Mesenchymal stem cell (in vitro differentiated cells and primary cell): ENCODE measurements around the gene RARB.

Experiments
- DNase-seq: peaks from one replicate; pipeline ENCODE4 v3.0.0-alpha.2; 2013
- H2AFZ ChIP-seq: one replicate; pipeline ENCODE4 v1.6.1; 2013; ENCODE audit warnings: low read depth, mild to moderate bottlenecking, control low read depth, inconsistent platforms, low read length, moderate library complexity
- H2AK5ac ChIP-seq: 2 replicates; pipeline ENCODE4 v1.6.1; 2013; ENCODE audit warnings: low read length, moderate library complexity, mild to moderate bottlenecking, inconsistent platforms; ENCODE audit not compliant: severe bottlenecking
- H2BK120ac ChIP-seq: one replicate; pipeline ENCODE4 v1.6.1; 2013; ENCODE audit warnings: low read depth, mild to moderate bottlenecking, inconsistent platforms, low read length, moderate library complexity
- H2BK12ac ChIP-seq, 2 experiments: one replicate each; pipeline ENCODE4 v1.6.1; 2013; ENCODE audit warnings: inconsistent platforms in 2 of 2, low read length in 2 of 2, mild to moderate bottlenecking in 2 of 2, moderate library complexity in 2 of 2, control low read depth in 1 of 2
- H2BK15ac ChIP-seq: one replicate; pipeline ENCODE4 v1.6.1; 2013; ENCODE audit warnings: mild to moderate bottlenecking, low read depth, inconsistent platforms; ENCODE audit not compliant: poor library complexity, severe bottlenecking
- H2BK5ac ChIP-seq: 2 replicates; pipeline ENCODE4 v1.6.1; 2013; ENCODE audit warnings: low read depth, mild to moderate bottlenecking, low read length, control low read depth, inconsistent platforms; ENCODE audit not compliant: poor library complexity, severe bottlenecking
- H3K14ac ChIP-seq, 2 experiments: one replicate each; pipeline ENCODE4 v1.6.1; 2013; ENCODE audit warnings: inconsistent platforms in 2 of 2, low read length in 2 of 2, control low read depth in 1 of 2, mild to moderate bottlenecking in 1 of 2, moderate library complexity in 1 of 2
- H3K18ac ChIP-seq, 2 experiments: one replicate each; pipeline ENCODE4 v1.6.1; 2013; ENCODE audit warnings: inconsistent platforms in 2 of 2, low read length in 2 of 2, control low read depth in 1 of 2, low read depth in 1 of 2, mild to moderate bottlenecking in 1 of 2
- H3K23ac ChIP-seq, 2 experiments: one replicate each; pipeline ENCODE4 v1.6.1; 2013; ENCODE audit warnings: inconsistent platforms in 2 of 2, low read length in 2 of 2, mild to moderate bottlenecking in 2 of 2, moderate library complexity in 2 of 2, control low read depth in 1 of 2
- H3K27ac ChIP-seq: 2 replicates; pipeline ENCODE4 v1.5.1; 2013; ENCODE audit warnings: mild to moderate bottlenecking, moderate library complexity, low read length, control low read depth, inconsistent platforms; ENCODE audit not compliant: poor library complexity, severe bottlenecking
- H3K27me3 ChIP-seq, 2 experiments: 2 replicates each; pipeline versions ENCODE4 v1.6.1 to v1.7.0; 2013; ENCODE audit warnings: low read length in 2 of 2, mild to moderate bottlenecking in 2 of 2, moderate library complexity in 2 of 2, control low read depth in 1 of 2, inconsistent platforms in 1 of 2; ENCODE audit not compliant: control insufficient read depth in 1 of 2, insufficient read depth in 1 of 2
- H3K36me3 ChIP-seq, 2 experiments: 2 replicates each; pipeline versions ENCODE4 v1.6.1 to v1.7.0; 2013; ENCODE audit warnings: low read length in 2 of 2, control low read depth in 1 of 2, inconsistent platforms in 1 of 2, low read depth in 1 of 2, mild to moderate bottlenecking in 1 of 2; ENCODE audit not compliant: insufficient read depth in 2 of 2, control insufficient read depth in 1 of 2
- H3K4ac ChIP-seq, 2 experiments: one replicate each; pipeline ENCODE4 v1.6.1; 2013; ENCODE audit warnings: inconsistent platforms in 2 of 2, low read length in 2 of 2, mild to moderate bottlenecking in 2 of 2, moderate library complexity in 2 of 2, control low read depth in 1 of 2, low read depth in 1 of 2
- H3K4me1 ChIP-seq: 2 replicates; pipeline ENCODE4 v1.6.1; 2013; ENCODE audit warnings: low read depth, low read length, control low read depth; ENCODE audit not compliant: control insufficient read depth, insufficient read depth
- H3K4me2 ChIP-seq: 2 replicates; pipeline ENCODE4 v1.6.1; 2013; ENCODE audit warnings: low read length, mild to moderate bottlenecking, inconsistent platforms; ENCODE audit not compliant: poor library complexity, severe bottlenecking
- H3K4me3 ChIP-seq, 2 experiments: 2 replicates each; pipeline versions ENCODE4 v1.5.1 to v1.7.0; 2013; ENCODE audit warnings: low read length in 2 of 2, mild to moderate bottlenecking in 2 of 2, control low read depth in 1 of 2, low read depth in 1 of 2; ENCODE audit not compliant: insufficient read depth in 1 of 2
- H3K79me1 ChIP-seq: replicated peaks from 2 replicates; pipeline ENCODE4 v1.6.1; 2013; ENCODE audit warnings: mild to moderate bottlenecking, control low read depth, low read length, inconsistent platforms; ENCODE audit not compliant: poor library complexity, severe bottlenecking
- H3K9ac ChIP-seq: 2 replicates; pipeline ENCODE4 v1.7.0; 2013; ENCODE audit warnings: mild to moderate bottlenecking, low read length, moderate library complexity
- H3K9me3 ChIP-seq: 2 replicates; pipeline ENCODE4 v1.7.0; 2013; ENCODE audit warnings: mild to moderate bottlenecking, low read length; ENCODE audit not compliant: control insufficient read depth
- H4K8ac ChIP-seq: one replicate; pipeline ENCODE4 v1.6.1; 2013; ENCODE audit warnings: inconsistent platforms, mild to moderate bottlenecking, low read length, moderate library complexity
- H4K91ac ChIP-seq: one replicate; pipeline ENCODE4 v1.6.1; 2013; ENCODE audit warnings: mild to moderate bottlenecking, low read length, inconsistent platforms
- WGBS: methylation state at CpG from one replicate; pipeline ENCODE4 v1.1.7; 2013; ENCODE audit warnings: mixed read lengths; 5-methylcytosine and 5-hydroxymethylcytosine counted together

The RARB gene

DNA sequence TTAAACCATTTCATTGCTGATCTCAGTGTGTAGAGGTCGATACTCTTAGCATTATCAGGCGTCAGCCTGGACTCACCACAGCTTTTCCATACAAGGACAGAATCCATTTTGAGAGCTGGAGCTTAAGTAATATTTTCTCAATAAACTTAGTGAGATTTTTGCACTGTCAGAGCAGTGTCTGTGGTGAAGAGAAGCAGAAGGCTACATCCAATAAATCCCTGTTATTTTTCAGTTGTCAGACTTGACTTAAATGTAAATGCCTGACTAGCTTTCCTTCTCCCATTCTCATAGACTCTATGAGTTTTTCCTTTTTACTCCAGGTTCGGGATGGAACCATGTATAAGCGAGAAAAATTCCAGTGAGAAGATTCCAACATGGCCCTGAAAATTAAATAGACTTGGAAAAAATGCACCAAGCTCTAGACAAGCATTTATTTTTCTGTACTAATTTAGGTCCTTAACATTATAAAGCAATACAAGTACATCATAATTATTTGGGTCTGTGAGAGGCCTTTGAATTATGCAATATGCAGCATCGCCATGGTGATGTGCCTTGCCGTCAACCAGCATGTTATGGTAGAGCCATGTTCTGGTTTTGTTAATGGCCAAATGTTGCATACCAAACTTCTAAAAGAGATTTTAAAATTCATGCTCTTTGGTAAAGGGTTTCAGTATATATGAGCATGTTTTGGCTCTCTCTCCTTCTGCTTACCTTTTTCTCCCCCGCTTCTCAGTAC is 62.0 kb downstream of the RARB start:
- 69% methylated on average over 6 of the region's 7 CpGs for WGBS
- H2BK15ac ChIP-seq, result no peak overlapping the region

DNA sequence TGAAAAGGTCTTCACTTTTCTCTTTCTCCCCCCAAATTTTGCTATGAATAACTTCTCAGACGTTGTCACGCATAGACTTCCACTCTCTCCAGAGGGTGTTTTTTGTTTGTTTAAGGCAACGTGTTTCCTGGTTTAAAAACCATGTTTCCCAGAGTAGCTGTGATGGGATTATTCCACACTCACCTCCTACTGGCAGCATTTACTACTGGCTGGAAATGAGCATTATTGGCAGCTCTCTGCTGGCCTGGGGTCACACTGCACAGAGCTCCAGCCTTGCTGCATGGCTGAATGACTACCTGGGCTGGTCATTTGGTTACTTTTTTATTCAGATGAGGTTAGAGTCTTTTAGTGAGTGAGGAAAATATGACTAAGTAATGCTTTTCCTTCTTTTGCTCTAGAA is 65.2 kb downstream of the RARB start:
- Histone ChIP-seq H4K91ac (no peak overlapping the region), H2BK12ac (no peak overlapping the region), H3K79me1 (no peaks in the 10 kb centered on the region), H2AFZ (no peak overlapping the region), H3K4me1 (no peaks in the 10 kb centered on the region), H3K9me3 (peaks cover 60% of the 10 kb centered on the region), H3K4ac (no peak overlapping the region), H2BK120ac (no peak overlapping the region), H3K4me3 (no peak overlapping the region), H3K27me3 (no peaks in the 10 kb centered on the region), H4K8ac (no peak overlapping the region), H2AK5ac (no peak overlapping the region), H3K4me2 (no peak overlapping the region), H2BK5ac (no peak overlapping the region), H3K9ac (no peak overlapping the region), H3K36me3 (no peaks in the 10 kb centered on the region), H3K23ac (no peak overlapping the region), H3K18ac (no peak overlapping the region), H2BK15ac (no peak overlapping the region), H3K14ac (no peak overlapping the region), H3K27ac (peak overlapping the region; percentile 3)
- WGBS, result 66% methylated on average over 3 of the region's 3 CpGs
- no peak for DNase-seq

More for the DNA sequence above, 62.0 kb downstream of the RARB start:
- Histone ChIP-seq H3K4me3 (no peak overlapping the region), H3K14ac (no peak overlapping the region), H3K23ac (no peak overlapping the region), H3K79me1 (no peaks in the 10 kb centered on the region), H2BK5ac (no peak overlapping the region), H3K18ac (no peak overlapping the region), H3K27me3 (no peaks in the 10 kb centered on the region), H3K4me1 (no peaks in the 10 kb centered on the region), H3K4me2 (no peak overlapping the region), H4K91ac (no peak overlapping the region), H3K9me3 (peaks cover 40% of the 10 kb centered on the region), H2BK120ac (no peak overlapping the region), H3K27ac (no peak overlapping the region), H3K4ac (no peak overlapping the region), H2BK12ac (no peak overlapping the region), H3K36me3 (no peaks in the 10 kb centered on the region), H3K9ac (no peak overlapping the region), H2AFZ (no peak overlapping the region), H2AK5ac (peak overlapping the region; percentile 62), H4K8ac (no peak overlapping the region)
- DNase-seq, result no peak

DNA sequence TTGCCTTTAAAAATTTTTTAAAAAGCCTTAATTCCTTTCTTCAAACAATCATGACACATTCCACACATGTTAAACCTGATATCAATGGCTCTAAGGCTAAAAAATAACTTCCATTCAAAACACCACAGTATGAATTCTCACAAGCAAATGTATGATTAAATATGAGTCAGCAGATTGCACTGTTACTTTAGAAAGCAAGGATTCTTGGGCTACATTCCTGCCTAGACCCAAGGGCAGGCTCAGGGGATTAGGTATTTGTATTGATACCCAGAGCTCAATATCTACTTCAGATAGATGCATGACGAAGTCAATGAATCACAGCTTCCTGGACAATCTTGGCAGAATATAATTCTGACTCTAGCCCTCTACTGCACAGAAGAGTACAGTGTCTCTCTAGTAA is 65.7 kb downstream of the RARB start:
- Histone ChIP-seq H2BK5ac (no peak overlapping the region), H4K8ac (no peak overlapping the region), H2BK12ac (no peak overlapping the region), H2BK15ac (no peak overlapping the region), H2AFZ (no peak overlapping the region), H4K91ac (no peak overlapping the region), H3K4ac (no peak overlapping the region), H2AK5ac (no peak overlapping the region), H3K4me3 (no peak overlapping the region), H3K4me1 (no peaks in the 10 kb centered on the region), H3K27ac (peak overlapping the region; percentile 34), H3K79me1 (no peaks in the 10 kb centered on the region), H3K36me3 (no peaks in the 10 kb centered on the region), H3K4me2 (no peak overlapping the region), H3K23ac (no peak overlapping the region), H3K9me3 (peaks cover 58% of the 10 kb centered on the region), H2BK120ac (no peak overlapping the region), H3K9ac (no peak overlapping the region), H3K18ac (no peak overlapping the region), H3K14ac (no peak overlapping the region), H3K27me3 (no peaks in the 10 kb centered on the region)
- DNase-seq, result no peak
- WGBS, result 83% methylated on average over 1 of the region's 1 CpG

- Histone ChIP-seq H3K9me3 (peaks cover 58% of the 10 kb centered on the region), H3K4me2 (no peak overlapping the region), H3K4me1 (no peaks in the 10 kb centered on the region), H3K36me3 (no peaks in the 10 kb centered on the region), H3K4me3 (no peak overlapping the region), H4K8ac (no peak overlapping the region), H2AK5ac (no peak overlapping the region), H2BK12ac (no peak overlapping the region), H3K14ac (no peak overlapping the region), H3K27ac (no peak overlapping the region), H3K27me3 (no peaks in the 10 kb centered on the region), H2AFZ (no peak overlapping the region), H3K9ac (no peak overlapping the region), H3K4ac (no peak overlapping the region), H3K18ac (no peak overlapping the region), H2BK15ac (no peak overlapping the region), H3K23ac (no peak overlapping the region), H3K79me1 (no peaks in the 10 kb centered on the region), H2BK5ac (no peak overlapping the region), H4K91ac (no peak overlapping the region), H2BK120ac (no peak overlapping the region)
- DNase-seq, result no peak
- 57% methylated on average over 1 of the region's 1 CpG for WGBS
Measured at GRCh38 chr3:25495304-25495703, 67.2 kb downstream of the RARB start.
